Activated CD4-positive, alpha-beta T cell treated with anti-CD3 and anti-CD28 coated beads, Interleukin-2, amount 50 U/mL, for 48 hours (primary cell): ENCODE measurements around the gene IL1RL1.
A peak's percentile ranks its signal among the peaks of the same experiment; 100 is the strongest.

Experiments
- DNase-seq, 2 experiments: peaks; one replicate each; pipeline ENCODE4 v3.0.0-alpha.2; 2020

The IL1RL1 gene

DNA sequence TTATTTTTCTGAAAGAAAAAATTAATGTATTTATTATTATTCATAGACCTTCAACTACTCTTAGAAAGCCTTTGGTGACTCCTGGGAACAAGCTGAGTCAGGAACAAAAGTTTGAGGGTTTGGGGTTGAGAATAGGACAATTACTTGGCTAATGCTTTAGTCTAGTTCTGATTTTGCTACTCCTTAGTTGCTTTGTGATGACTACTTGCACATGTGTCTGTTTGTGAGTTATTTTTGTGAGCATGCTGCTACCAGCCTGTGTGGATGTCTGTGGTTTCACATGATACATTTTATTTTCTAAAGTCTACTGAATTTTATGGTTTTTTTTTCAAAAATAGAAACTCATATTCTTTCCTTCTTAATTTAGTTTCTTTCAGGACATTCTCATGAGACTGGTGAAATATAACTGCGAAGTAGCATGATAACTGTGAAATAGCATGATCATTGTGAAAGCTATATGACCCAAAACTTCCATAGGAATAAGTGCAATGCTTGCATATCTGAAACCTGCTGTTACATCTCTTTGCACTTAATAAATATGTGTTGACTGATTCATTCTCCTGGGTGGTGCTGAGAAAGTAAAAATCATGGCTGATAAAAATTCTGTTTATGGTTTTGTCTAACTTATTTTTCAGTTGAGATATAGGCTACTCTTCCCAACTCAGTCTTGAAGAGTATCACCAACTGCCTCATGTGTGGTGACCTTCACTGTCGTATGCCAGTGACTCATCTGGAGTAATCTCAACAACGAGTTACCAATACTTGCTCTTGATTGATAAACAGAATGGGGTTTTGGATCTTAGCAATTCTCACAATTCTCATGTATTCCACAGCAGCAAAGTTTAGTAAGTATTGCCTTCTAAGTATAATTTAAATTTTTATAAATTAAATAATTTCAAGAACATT is 26.4 kb downstream of the IL1RL1 start:
- DNase-seq = no peak

- no peak for DNase-seq
Observed at GRCh38 chr2:102340778-102341177, 29.4 kb downstream of the IL1RL1 start.

DNA sequence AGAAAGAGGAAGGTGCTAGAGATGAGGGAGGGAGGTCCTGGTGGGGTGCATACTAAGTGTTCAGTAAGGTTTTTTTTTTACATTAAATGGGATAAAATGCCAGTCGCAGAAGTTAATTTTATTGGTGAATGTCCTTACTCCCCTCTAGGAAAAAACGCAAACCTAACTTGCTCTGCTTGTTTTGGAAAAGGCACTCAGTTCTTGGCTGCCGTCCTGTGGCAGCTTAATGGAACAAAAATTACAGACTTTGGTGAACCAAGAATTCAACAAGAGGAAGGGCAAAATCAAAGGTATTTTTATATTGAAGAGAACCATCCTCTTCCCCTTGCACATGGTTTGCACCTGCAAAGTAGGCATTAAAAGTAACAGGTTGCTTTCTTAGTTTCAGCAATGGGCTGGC is 31.5 kb downstream of the IL1RL1 start:
- no peak for DNase-seq

- no peak for DNase-seq
Observed at GRCh38 chr2:102344397-102344796, 33.0 kb downstream of the IL1RL1 start.

DNA sequence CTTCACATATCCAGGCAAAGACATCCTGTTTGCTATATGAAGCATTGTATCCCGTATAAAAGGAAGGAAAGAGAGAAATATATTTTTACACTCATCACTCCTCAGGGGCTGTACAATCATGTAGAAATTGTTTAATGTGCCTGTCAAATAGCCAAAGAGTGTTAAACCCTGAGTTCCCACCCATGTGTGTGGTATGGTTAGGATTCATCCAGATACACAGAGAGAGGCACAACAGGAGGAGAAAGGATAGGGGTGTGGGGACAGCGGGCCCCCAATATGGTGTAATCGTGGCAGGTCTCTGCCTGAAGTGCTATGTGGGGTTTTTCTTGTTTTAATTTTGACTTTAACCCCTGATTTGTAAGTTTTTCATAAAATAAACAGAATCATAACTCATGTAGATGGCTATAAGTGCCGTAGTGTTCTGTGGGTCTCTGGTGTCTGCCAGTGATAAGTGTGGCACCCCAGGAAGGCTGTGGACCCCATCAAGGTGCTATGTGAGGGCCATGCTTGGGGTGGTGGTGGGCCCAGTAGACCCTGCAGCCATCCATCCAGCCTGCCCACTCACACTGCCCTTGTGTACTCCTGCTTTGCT is 34.1 kb downstream of the IL1RL1 start:
- DNase-seq = no peak

DNA sequence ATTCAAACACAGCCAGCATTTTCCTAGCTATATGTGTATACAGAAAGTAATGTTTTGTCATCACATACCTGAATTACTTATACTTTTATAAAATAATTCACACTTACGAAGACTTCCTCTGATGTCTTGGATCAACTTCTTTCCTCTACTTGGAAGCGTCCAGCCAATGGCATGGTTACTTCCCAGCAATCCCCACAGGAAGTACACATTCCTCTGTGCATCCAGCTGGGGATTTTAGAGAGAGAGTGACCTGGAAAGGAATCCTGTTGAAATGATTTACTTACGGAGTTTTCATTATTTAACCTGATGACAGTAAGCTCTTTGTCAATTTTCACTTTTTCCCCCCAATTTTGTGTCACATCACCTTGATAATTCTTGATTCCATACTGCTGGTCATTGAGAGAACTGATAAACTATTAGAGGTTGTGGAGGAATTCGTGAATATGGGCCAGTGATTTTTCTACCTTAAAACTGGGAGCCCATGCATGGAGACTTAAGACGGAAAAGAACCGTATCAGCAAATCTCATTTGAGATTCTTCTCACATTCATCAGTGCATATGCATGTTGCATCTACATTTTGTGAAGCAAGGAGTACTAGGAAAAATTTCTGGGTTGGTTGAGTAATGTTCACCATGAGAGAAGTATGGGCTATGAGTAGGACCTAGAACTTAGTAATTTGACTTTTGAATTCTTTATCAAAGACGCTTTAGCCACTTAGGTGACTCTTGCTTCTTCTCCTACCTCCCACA is 35.2 kb downstream of the IL1RL1 start:
- no peak for DNase-seq

DNA sequence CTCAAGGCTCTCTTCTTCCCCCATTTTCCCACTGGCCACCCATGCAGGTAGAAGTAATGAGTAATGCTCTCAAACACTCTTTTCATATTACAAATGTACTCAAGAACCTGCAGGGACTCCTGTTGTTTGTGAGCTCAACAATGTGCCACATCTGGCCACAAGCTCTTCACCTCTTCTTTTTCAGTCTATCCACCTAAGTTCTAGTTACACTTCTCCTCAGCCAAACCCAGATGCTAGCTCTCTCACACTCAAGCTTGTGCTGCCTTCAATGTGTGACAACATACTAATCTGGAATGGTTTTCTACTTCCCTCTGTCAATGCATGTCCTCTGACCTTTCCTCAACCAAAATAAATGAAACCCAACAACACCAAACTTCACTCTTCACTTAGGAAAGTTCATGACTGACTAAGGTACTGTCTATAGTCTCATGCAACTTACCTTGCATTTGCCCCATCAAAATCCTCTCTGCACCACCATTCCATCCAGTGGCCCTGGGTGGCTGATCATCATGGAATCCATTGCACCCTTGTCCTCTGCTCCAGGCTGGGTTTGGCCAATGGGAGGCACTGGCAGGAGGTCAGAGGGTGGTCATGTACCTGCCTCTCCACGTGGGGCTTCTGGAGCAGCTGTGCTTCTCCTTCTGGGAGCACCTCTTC is 38.9 kb downstream of the IL1RL1 start:
- no peak for DNase-seq

DNA sequence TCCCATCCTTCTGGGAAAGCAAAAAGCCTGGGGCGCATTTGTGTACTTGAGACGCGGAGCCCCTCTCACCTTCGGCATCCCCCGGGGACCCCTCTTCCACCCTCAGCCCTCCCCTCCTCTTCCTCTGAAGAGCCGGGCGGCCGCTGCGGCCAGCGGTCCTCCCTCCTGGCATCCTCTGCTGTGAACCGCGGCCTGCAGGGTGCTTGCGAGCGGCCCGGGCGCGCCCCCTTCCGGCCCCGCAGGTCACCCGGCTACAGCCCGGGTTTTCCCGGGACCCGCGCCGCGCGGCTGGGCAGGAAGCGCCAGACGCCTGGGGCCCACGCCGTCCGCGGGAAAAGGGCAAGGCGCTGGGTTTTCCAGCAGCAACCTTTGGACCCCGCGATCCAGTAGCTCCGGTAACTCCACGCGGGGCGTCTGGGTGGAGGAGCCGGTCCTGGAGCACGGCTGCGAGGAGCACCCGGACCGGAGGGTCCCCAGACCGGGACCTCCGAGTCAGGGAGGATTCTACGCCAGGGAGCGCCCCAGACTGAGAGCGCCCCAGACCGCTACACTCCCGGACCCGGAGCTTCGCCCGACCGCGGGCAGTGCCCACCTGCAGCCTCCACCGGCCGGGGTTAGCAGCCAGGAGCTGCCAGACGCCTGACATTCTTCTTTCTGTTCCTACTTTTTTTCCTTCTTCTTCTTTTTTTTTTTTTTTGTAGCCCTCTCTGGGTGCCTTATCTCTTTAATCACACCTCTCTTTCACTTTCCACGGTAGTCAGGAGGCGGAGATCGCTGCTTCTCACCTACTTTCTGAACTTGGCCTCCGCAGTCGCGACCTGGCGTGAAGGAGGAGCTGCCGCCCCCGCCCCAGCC is 44.4 kb downstream of the IL1RL1 start, which contains the start of gene IL18R1:
IL18R1 (plus strand) TSS at position 271 of the 855 bp plus-strand sequence. CDS start 6,865 bp downstream, outside the sequence.
- peak; percentile 75 to 82 for DNase-seq

DNA sequence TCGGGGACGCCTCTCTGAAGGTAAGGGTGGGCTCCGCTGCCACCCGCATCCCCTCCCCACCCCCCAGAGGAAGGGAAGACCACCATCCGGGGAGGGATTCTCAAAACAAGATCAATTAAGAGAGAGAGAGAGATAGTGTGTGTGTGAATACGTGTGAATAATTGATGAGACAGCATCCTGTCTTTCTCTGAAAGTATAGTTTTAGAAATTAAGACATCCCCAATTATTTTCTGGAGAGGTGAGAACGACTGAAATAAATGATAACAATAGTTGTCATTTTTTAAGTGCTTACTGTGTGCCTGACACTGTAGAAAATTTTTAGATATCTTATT is 45.0 kb downstream of the IL1RL1 start:
- no peak for DNase-seq

DNA sequence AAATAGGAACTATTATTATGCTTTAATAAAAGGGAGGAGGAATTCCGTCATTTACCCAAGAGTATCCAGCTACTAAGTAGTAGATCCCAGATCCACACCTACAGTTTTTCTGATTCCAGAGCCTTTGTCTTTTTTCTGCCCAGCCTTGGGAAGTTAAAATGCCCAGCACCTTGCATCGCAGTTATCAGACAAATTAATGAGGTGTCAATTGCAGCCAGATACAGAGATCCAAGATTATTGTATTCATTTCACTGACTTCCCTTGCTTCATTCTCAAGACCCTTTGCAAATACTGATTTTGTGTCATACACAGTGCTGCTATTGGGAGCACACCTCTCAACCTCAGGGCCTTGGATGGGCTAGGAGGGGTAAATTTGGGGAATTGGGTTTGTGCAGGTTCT is 45.4 kb downstream of the IL1RL1 start:
- DNase-seq = no peak

GRCh38 chr2:102357937-102358336 is 46.6 kb downstream of the IL1RL1 start:
- no peak for DNase-seq

GRCh38 chr2:102358496-102358895 is 47.1 kb downstream of the IL1RL1 start:
- DNase-seq = peak in 1 of 2 experiments; percentile 36

- DNase-seq = no peak
Observed at GRCh38 chr2:102359527-102359926, 48.2 kb downstream of the IL1RL1 start.

GRCh38 chr2:102361632-102362241 is 50.4 kb downstream of the IL1RL1 start:
- DNase-seq = no peak

DNA sequence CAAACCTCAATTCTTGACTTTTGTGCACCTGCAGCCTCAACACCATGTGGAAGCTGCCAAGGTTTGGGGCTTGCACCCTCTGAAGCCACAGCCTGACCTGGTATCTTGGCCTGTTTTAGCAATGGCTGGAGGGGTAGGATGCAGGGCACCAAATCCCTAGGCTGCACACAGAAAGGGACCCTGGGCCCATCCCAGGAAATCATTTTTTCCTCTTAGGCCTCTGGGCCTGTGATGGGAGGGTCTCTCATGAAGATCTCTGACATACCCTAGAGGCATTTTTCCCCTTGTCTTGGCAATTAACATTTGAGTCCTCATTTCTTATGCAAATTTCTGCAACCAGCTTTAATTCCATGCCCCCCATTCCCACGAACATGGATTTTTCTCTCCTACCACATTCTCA is 54.4 kb downstream of the IL1RL1 start:
- DNase-seq = no peak

- DNase-seq = no peak
Observed at GRCh38 chr2:102366406-102367112, 55.2 kb downstream of the IL1RL1 start.

- DNase-seq = no peak
Observed at GRCh38 chr2:102367331-102367971, 56.1 kb downstream of the IL1RL1 start.

DNA sequence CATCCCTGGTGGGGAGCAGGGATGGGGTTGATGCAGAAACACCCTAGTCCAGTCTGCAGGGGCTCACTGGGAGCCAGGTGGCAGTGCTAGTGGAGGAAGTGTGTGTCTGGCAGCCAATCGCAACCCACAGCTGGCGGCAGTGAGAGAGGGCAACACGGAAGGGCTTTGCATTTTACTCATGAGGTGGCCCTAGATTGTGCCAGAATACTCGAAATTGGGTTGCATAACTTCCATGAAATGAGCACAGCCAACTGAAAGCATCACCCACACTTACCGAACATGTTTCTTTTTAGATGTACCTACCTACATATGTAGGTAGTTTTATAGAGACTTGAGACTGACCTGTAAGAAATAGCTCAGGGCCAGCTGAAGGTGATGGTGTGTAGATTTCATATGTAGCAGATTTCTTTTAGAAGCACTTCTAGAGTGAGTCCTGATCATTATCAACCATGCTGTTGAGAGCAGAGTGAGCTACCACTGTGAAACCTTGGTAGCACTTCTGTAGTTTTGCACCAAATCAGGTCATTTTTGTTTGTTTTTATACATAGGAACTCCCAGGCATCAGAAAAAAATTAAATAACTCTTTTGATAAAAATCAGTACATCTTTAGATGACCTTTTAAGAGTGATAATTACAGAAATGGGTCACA is 57.2 kb downstream of the IL1RL1 start:
- no peak for DNase-seq

DNA sequence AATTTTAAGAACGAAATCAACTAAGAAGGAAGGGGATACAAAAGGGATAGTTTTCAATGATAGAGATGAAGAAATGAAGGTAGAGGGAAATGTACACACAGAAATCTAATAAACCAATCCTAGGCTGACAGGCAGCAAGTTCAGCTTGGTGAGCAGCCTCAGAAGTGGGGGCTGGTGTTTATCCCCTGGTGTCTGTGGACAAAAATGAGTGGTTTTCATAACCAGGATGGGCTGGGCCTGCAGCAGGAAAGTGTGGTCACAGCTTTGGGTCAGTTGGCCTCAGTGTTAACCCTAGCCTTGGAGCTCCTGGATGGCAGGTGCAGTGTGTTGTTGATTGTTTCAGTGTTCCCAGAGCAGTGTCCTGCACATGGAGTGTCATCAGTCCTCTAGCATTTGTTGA is 58.5 kb downstream of the IL1RL1 start:
- no peak for DNase-seq

- DNase-seq = no peak
Observed at GRCh38 chr2:102376052-102376591, 64.8 kb downstream of the IL1RL1 start.
